8988T (cell line): ENCODE results near the gene DCDC1.

Experiments used
- DNase-seq: peaks from one replicate; pipeline ENCODE4 v3.0.0; 2011

DCDC1 gene

DNA sequence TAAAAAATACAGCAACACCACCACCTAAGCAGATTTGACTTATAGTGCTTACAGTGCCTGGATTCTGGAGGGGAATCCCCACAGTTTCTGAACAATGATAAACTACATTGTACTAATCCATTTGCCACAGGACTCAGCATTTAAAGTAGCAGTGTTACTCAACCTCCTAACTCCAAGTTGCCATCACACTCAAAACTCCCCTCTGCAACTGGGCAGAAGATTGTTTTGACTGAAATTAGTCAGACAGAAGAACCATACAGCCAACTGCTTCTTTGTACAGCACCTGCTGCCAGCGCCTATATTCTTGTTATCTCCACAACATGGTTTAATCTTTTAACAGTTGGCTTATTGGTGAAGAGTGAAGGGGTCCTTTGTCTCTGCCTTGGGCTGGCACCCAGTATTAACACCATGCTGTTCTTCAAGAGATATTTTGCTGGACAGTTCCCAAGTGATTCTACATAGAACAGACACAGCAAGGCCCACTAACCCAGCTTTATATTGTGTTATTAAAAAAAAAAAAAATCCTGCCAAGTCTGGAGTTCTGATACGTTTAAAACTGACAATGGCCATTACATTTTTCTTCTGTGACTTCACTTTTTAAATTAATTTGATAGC, 273.2 kb downstream of the DCDC1 start:
- DNase-seq: no peak

DNA sequence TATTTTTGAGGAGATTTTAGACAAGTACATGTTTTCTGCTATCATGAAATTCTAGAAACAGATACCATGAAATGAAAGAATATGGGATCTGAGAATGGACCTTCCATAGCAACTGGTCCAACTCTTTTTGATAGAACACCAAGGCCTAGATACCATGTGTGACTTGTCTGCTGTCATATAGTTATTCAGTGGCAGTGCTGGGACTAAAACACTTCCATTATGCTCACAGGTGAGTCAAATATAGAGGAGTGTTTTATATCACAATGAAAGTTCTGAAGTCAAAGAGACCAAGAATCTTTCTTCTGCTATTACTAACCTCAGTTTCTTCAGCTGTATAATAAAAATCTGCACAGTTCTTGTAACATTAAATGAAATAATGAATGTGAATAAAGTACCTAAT, 276.9 kb downstream of the DCDC1 start:
- no peak for DNase-seq

DNA sequence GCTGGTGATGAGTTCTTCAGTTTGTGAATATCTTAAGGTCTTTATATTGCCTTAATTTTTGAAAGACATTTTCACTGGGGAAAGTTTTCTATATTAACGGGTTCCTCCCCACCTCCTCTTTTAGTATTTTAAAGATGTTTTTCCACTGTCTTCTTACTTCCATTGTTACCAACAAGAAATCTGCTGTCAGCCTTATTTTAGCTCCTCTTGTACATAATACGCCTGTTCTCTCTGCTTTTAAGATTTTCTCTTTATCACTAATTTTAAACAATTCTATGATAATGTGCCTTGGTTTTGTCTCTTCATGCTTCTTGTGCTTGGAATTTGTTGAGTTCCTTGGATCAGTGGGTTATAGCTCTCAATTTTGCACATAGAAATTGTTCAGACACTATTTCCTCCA, 280.4 kb downstream of the DCDC1 start:
- DNase-seq: no peak

DNA sequence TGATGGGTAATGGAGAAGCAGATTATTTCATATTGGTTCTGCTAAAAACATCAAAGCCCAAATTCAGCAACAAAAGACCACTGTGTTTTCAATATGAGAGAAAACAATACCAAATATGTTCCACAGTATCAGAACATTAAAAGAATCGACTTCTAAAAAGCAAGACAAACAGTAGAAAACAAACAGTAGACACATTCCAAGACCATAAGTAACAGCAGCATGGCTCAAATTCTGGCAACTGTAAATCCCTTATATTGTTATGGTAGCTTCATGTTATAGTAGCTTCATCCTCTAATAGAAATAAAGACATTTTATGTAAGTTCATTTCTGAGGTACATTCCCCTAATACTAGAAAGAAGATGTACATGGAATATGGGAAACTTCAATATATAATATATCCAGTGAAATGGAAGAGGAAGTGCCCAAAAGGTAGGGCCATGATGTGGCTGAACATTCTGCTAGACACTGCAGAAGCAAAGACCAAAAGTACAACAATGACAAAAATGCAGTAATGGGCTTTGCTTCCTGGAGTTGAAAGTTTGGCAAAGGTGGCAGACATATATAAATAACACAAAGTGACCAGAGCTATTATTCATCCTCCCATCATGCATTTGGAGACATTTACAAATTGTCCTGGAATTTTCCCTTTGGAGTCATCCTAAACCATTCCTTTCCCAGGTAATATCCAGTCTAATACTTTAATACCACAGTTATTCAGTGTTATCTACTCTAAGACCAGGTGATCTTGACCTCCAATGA, 299.9 kb downstream of the DCDC1 start:
- DNase-seq: no peak

DNA sequence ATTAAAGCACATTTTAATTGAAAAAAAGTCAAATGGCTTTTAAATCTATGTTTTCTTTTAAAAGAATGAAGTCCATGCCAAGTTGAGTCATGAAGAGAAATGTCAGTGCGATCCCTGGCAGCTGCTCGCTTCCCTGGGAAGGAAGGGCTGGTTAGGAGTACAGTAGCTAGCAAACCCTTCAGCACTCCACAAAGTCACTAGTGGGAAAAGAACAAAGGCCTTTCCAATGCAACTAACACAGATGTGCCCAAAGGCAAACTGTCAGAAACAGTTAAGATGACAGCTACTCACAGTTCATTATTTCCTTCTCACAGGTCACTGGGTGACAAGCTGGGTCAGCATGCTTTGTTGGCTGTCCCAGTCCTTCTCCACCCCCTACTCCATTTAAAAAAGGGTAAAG, 308.7 kb downstream of the DCDC1 start:
- DNase-seq: no peak

DNA sequence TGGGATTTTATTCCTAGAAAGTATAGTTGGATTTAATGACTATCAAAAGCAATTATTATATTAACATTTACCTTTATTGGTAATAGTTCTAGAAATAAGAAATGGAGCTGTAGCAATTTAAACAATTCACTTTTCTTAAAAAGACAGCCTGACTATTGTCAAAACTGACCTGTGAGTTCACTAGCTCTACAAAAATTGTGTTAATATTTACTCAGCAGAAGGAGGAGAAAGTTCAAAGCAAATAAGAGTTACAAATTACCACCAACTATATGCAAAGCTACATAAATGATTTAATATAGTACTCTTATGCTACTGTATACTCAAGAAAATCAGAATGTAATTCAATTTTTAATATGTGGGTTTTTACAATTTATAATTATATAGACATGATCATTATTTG, 310.0 kb downstream of the DCDC1 start:
- no peak for DNase-seq

DNA sequence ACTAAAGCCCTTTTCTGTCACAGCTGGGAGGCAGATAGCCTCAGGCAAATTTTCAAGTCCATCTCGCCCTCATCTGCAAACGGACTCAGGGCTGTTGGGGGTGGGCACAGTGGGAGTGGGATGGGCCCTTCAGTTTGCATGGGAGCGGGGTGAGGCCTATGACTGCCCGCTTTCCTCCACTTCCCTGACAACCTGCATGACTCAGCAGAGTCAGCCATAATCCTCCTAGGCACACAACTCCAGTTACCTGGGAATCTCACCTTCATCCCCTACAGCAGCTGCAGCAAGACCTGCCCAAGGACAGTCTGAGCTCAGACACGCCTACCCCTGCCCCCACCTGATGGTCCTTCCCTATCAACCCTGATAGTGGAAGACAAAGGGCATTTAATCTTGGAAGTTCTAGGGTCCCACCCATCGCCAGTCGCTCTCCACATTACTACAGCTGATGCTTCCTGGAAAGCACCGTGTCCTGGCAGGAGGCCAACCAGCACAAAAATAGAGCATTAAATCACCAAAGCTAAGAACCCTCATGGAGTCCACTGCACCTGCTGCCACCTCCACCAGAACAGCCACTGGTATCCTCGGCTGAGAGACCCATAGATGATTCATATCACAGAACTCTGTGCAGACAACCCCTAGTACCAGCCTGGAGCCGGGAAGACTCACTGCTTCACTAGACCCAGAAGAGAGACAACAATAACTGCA, 319.3 kb downstream of the DCDC1 start:
- no peak for DNase-seq

DNA sequence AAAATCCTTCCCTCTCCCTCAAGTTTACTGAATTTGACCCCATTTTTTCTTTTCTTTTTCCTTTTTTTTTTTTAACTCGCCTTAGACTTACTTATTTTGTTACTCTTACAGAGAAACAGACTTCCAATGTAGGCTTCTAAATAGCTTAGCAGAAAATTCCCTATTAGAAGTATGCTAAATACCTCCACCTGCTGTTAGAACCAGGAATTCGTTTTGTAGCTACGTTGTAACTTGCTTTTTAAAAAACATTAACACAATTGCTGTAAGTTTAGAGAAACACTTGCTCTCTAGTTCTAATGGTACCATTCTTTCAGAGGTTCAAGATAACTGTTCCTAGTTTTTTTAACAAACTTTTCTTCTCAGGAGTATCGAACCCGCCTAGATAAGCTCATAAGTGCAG, 324.2 kb downstream of the DCDC1 start:
- DNase-seq: no peak

DNA sequence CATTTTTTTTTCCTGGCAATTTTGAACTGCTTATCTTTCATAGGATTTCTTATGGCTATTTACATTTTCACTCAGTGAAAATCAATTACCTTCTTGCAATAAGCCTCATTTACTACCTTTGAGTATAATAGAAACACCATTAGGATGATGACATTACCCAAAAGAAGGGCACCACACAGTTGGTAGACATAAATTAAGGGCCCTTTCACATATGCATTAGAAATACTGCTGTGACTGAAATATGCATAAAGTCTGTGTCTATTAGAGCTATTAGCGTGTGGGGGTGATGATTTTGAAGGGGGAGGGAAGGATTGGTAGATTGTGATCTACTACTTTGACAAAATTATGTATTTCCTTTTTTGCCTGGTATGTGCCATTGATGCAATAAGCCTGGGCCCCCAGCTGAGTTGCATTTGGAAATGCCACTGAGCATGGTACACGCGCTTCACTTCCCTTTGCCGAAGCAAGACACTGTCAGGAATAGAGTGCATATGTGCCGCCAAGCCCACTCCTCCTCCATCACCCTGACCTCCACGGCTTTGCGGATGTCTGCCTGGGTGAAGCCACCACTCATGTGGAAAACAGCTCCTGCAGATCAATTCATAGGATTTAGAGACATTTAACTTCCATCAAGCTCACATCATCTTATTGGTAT, 339.3 kb downstream of the DCDC1 start:
- no peak for DNase-seq

DNA sequence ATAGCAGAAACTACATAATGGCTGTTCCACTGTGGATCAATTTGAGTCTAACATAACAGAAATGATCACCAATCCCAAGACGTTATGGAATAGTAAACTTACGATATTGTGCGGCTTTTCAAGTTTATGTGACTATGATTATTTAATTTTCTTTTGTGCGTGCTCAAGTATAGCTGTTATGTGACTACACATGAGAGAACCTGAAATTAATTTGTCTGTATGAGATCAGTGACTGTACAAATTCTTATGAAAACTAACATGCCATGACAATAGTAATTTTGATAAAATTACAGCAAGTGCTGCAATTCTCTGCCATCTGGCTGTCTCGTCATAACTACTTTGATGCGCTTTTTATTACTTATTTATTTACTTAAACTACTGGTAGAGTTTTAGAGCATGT, 343.2 kb downstream of the DCDC1 start:
- DNase-seq: no peak

DNA sequence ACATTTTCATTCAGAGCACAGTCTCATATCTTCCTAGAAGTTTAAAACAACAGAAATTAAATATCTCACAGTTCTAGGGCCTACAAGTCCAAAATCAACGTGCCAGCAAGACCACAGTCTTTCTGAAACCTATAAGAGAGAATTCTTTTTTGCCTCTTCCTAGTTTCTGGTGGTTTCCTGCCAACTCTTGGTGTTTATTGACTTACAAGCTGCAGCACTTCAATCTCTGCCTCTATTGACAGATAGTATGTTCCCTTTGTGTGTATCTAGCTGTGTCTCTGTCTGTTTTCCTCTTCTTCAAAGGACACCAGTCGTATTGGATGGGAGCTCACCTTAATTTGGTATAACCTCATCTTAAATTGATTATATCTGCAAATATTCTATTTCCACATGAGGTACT, 347.5 kb downstream of the DCDC1 start:
- DNase-seq: no peak

DNA sequence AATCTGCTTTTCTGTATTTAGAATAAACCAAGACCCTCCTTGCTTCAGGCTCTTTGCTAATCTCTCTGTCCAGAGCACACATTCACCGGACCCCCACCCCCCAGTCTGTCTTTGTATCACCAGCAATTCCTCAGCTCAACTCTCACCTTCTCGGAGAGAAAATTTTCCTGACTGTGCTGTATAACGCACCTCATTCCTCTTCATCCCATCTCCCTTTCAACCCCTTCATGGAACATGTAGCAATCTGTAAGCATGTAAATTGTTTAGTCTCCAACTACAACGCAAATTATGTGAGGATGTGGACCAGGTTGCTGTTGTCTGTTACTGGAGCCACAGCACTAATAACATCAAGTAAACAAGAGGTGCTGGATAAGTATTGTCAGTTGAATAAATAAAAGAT, 349.8 kb downstream of the DCDC1 start:
- DNase-seq: no peak

DNA sequence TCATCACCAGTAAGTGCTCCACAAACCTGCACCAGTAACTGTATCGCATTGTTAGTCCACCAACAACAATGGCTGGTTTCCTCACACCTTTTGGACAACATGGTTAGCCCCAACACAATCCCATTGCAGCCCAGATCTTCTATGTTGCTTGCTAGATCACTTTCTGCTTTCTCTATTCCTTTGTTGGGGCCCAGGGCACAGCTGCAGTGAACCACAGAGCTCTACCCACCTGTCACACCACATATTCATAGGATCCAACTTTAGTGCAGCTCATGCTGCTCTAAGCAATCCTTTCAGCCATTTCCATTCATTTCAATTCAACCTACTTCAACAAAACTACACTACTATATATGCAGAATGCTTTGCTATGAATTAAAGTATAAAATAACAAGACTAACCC, 364.3 kb downstream of the DCDC1 start:
- DNase-seq: no peak

DNA sequence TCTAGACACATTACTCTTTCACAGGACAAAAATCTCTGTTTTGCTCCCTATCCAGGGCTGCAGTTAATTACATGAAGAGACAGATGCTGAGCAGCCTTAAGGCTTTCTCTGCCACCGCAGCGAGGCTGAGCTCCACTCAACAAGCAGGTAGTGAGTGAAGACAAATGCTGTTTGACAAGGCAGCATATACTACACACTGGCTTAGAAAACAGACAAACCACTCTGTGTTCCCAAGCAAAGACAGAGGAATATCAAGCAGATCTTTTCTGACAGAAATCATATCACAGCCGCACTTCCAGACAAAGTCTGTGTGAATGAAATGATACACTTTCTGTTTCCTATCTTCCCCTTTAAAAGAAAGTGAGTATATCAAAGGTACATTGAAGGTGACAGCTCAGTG, 368.1 kb downstream of the DCDC1 start:
- no peak for DNase-seq

DNA sequence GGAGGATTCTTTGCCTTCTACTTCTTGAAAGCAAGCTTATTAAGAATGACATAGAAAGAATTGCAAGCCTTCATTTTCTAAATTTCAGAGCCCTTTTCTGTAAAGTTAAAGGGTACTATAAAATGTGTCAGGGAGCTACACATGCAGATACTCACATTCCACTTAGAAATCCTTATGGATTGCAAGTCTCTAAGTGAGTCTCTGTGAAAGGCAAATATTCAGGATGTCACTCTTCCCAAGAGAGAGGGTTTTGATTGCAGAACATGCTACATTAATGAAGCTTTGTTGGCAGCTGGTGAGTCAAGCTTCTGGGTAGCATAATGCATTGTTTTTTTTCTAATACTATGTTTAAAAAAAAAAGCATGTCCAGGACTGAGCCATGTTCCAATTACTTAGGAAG, 369.2 kb downstream of the DCDC1 start:
- no peak for DNase-seq

DNA sequence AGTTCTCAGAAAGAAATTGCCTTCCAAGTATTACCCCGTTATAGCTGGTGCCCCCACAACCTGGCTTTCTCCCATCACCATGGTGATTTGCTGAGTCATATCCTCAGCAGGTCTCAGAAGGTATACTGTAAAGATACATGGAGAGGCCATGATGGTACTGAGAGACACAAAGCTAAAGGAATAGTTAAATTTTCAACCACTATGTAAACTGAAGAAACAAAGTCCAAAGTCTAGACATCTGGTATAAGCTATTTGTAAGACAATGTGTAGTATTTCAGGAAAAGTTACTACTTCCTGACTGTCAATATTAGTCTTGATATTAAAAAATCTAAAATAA, 377.1 kb downstream of the DCDC1 start:
- no peak for DNase-seq

DNA sequence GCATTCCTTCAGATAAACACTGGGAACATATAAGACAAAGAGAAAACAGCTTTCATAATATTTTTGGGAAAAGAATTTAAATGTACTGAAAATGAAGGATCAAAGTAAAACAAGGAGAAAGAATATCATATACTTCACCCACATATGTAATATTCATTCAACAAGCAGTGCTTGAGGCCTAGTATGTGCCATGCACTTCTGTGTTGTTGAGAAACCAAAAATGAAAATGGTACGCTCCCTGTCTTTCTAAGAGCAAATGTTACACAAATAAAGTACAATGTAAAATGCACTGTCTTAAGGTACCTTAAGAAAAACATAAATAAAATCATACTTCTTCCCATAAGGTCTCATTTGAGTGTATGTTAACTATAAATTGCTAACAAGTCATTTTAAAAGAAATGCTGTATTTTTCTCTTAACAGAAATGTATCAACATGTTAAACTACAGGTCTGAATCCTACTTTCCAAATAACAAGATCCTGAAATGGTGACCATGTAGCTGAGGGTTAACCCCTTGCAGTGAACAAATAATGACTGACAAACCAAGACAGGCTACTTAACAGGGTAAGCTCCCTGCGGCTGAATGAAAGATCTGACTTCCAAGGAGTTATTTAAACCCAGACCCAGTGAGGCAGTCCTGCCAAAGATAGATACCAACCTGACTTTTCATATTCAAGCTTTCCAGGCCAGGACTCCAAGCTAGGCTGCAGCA, 377.6 kb downstream of the DCDC1 start:
- no peak for DNase-seq

DNA sequence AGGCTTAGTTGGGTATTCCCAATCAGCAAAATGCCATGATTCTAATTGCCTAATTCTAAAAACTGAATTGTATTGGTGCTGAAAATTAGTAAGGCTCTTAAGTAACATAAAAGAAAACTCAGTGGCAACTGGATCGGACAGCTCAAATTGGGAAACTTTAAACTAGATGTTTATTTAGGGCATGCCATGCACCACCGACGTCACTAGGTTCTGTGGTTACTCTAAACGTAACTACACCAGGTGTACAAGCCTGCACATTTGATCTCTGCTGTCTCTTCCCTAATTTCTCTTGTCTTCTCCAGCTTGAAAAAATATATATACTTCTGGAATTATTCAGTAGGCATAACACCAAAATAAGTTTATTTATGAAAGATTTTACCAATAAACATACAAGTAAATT, 378.2 kb downstream of the DCDC1 start:
- DNase-seq: no peak

DNA sequence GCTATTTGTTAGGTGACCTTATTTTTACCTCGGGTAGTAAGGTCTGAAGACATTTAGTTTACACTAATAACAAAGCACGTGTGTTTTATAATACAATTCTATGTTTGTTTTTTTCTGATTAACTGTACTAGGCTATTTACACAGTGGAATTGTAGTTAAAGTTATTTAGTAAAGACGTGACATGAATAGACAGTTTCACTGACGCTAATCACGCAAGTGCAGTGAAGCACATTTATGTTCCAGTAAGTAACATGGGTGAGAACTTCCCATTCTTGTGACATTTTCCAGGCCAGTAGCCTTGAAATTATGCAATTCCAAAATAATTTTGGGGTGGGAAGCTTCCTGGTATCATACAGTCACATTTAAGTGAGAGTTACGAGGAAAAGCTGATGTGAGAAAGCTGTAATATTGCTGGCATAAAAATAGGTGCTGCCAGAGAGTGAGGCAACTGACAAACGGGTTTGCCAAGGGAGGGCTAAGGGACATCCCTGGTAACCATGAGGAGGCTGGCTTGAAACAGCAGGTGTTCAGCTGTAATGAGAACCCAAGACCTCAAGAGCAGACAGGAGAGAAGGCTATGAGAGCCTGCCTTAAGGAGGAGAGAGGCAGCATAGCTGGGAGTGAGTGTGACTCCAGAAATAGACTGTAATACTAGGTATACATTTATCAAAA, 378.8 kb downstream of the DCDC1 start:
- DNase-seq: no peak

DNA sequence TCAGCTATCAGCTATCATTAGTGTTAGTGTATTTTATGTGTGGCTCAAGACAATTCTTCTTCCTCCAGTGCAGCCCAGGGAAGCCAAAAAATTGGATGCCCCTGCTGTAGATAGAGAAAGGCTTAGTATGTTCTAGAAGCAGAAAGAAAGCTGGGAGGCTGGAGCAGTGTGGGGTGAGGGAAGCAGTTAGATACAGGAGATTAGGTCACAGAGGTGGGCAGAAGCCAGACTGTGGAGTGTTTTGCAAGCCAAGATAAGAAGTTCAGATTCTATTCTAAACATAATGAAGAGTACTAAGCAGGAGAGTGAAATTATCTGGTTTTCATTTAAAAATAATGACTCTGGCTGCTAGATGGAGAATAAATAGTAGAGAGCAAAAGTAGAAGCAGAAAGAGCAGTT, 381.7 kb downstream of the DCDC1 start:
- DNase-seq: no peak

DNA sequence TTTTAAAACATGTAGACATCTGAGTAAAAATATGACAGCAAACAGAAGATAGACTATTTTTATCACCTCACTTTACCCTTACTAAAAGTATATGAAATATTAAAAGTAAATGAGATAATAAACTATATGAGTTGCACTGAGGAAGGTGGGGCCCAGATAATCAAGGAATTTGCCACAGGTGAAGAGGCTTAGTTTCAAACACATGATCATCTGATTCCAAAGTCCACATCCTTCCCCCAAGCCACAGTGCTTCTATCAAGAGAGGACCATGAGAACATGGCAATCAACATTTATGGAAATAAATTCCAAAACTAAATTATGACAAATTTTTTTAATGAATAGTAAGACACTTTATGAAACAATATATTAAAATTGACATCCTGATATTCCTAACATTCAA, 384.0 kb downstream of the DCDC1 start:
- no peak for DNase-seq

DNA sequence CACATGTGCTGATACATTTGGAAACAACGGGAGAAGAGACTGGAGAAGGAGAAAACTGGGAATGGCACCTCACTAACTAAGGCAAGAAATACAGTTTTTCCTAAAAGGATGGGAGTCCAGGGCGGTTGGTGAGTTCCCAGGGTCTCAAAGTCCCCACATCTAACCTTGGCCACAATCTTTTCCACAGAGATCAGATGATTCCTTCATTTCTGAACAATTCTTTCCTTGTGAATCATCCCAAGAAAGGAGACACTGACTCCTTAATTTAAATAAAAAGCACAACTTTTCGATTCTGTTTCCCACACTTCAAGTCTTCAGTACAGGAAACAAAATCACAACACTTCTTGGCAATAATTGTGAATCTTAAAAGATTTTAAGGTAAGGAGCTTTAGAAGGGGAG, 384.7 kb downstream of the DCDC1 start:
- DNase-seq: no peak

DNA sequence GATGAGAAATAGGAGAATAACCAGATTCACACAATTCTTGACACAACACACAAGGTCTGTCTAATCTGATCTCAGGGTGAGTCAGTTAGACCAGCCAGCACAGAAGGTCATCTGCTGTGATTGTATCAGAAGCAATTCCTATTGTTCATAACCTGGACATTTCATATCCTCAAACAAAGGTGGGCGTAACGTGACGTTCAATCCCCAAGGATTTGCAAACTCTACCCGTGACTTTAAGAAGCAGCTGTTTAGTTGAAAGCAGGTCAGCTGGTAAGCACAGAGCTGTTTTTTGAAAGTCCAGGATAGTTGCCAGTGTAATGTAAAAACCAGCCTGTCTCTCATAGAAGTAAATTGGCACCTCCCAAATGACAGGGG, 385.1 kb downstream of the DCDC1 start:
- DNase-seq: no peak
